SU-DHL-6 (cell line): Measurements from ENCODE around the gene DENND5A.
A peak's percentile ranks its signal among the peaks of the same experiment; 100 is the strongest.
"Not testable (repeated sequence)": the region's sequence is repeated elsewhere in the genome, so short reads cannot be mapped to it uniquely, and the experiment has no call there.

Experiments
- H2AFZ ChIP-seq: fragments of 200-600 bp; sonication (generic); 2 replicates; pipeline ENCODE4 v1.6.1; 2014; ENCODE audit warnings: low read depth, mild to moderate bottlenecking, moderate library complexity, mixed read lengths, antibody characterized with exemption, low read length; ENCODE audit not compliant: severe bottlenecking
- H3F3A ChIP-seq: fragments of 200-600 bp; shearing (Covaris generic); 2 replicates; pipeline ENCODE4 v1.6.0; 2016; ENCODE audit warnings: antibody characterized with exemption, mild to moderate bottlenecking; ENCODE audit not compliant: insufficient read depth
- H3K27ac ChIP-seq: fragments of 200-600 bp; sonication (generic); 2 replicates; pipeline ENCODE4 v1.5.1; 2016; ENCODE audit warnings: low read depth, mild to moderate bottlenecking, low read length, moderate library complexity, mixed read lengths
- H3K27me3 ChIP-seq: fragments of 200-600 bp; sonication (generic), shearing (Covaris generic); 2 replicates; pipeline ENCODE4 v1.6.0; 2014; ENCODE audit warnings: mild to moderate bottlenecking, low read length
- H3K36me3 ChIP-seq: fragments of 200-600 bp; sonication (generic); 2 replicates; pipeline ENCODE4 v1.6.1; 2014; ENCODE audit warnings: mild to moderate bottlenecking, low read length, mixed read lengths
- H3K4me2 ChIP-seq: fragments of 300-600, 200-600 bp; shearing (Covaris generic), sonication (generic); 2 replicates; pipeline ENCODE4 v1.6.0; 2014; ENCODE audit warnings: low read length, low read depth, mild to moderate bottlenecking; ENCODE audit not compliant: poor library complexity, severe bottlenecking
- H3K4me3 ChIP-seq: fragments of 200-600 bp; sonication (generic); 2 replicates; pipeline ENCODE4 v1.5.1; 2014; ENCODE audit warnings: antibody characterized with exemption, low read length, mild to moderate bottlenecking, mixed read lengths; ENCODE audit not compliant: insufficient read depth, poor library complexity, severe bottlenecking
- H3K79me2 ChIP-seq: fragments of 200-600 bp; sonication (generic); 2 replicates; pipeline ENCODE4 v1.6.1; 2014; ENCODE audit warnings: mild to moderate bottlenecking, low read length, moderate library complexity; ENCODE audit not compliant: insufficient read depth
- H3K9ac ChIP-seq: fragments of 200-600 bp; sonication (generic); 2 replicates; pipeline ENCODE4 v1.7.0; 2014; ENCODE audit warnings: mild to moderate bottlenecking, low read length
- H3K9me2 ChIP-seq: fragments of 200-600 bp; sonication (generic); replicated peaks from 2 replicates; pipeline ENCODE4 v1.6.1; 2014; ENCODE audit warnings: low read length; ENCODE audit not compliant: insufficient read depth
- H3K9me3 ChIP-seq: fragments of 200-600 bp; sonication (generic); 2 replicates; pipeline ENCODE4 v1.6.1; 2014; ENCODE audit warnings: low read length, mixed read lengths; ENCODE audit not compliant: insufficient read depth
- H4K20me1 ChIP-seq: fragments of 200-600 bp; sonication (generic); 2 replicates; pipeline ENCODE4 v1.6.1; 2014; ENCODE audit warnings: low read depth, mild to moderate bottlenecking, antibody characterized with exemption, low read length, moderate library complexity, mixed read lengths
- EZH2phosphoT487 ChIP-seq: fragments of 200-600 bp; sonication (generic), shearing (Covaris generic); conservative IDR thresholded peaks from 2 replicates; pipeline ENCODE4 v1.6.1; 2018; ENCODE audit warnings: mild to moderate bottlenecking, antibody characterized with exemption, low read length, moderate library complexity, mixed read lengths
- TF ChIP-seq, protein P1 (sequence below): fragments of 200-600 bp; sonication (generic); IDR thresholded peaks from one replicate; pipeline ENCODE4 v1.5.1; 2017; ENCODE audit warnings: antibody characterized with exemption, mild to moderate bottlenecking, low read length, moderate library complexity; ENCODE audit not compliant: insufficient read depth, poor library complexity, severe bottlenecking

The DENND5A gene

GRCh38 chr11:9264316-9265210 lies 587 bp downstream of the DENND5A start:
- peak overlapping the region; percentile 63 for H3K9ac ChIP-seq
- H3K79me2 ChIP-seq: no peaks in the 10 kb centered on the region
- no peaks in the 10 kb centered on the region for H3K27me3 ChIP-seq
- 0 out of 2 replicates have a peak, but pooled peaks cover 8% of the 10 kb centered on the region for H3F3A ChIP-seq
- TF ChIP-seq, protein P1, sequence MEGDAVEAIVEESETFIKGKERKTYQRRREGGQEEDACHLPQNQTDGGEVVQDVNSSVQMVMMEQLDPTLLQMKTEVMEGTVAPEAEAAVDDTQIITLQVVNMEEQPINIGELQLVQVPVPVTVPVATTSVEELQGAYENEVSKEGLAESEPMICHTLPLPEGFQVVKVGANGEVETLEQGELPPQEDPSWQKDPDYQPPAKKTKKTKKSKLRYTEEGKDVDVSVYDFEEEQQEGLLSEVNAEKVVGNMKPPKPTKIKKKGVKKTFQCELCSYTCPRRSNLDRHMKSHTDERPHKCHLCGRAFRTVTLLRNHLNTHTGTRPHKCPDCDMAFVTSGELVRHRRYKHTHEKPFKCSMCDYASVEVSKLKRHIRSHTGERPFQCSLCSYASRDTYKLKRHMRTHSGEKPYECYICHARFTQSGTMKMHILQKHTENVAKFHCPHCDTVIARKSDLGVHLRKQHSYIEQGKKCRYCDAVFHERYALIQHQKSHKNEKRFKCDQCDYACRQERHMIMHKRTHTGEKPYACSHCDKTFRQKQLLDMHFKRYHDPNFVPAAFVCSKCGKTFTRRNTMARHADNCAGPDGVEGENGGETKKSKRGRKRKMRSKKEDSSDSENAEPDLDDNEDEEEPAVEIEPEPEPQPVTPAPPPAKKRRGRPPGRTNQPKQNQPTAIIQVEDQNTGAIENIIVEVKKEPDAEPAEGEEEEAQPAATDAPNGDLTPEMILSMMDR: no peak
- TF ChIP-seq EZH2phosphoT487: peak; percentile 93; the same call in 1 of the 2 replicates
- no peak overlapping the region for H3K27ac ChIP-seq
- peak overlapping the region; percentile 77 for H3K4me2 ChIP-seq
- H2AFZ ChIP-seq: peak overlapping the region; percentile 75
- no peaks in the 10 kb centered on the region for H3K9me2 ChIP-seq
- H4K20me1 ChIP-seq: no peaks in the 10 kb centered on the region
- H3K4me3 ChIP-seq: peak overlapping the region; percentile 69
- H3K36me3 ChIP-seq: no peaks in the 10 kb centered on the region
- no peaks in the 10 kb centered on the region for H3K9me3 ChIP-seq

GRCh38 chr11:9263840-9264315 lies 1.3 kb downstream of the DENND5A start:
- H3K9ac ChIP-seq: peak overlapping the region; percentile 63
- H3K36me3 ChIP-seq: no peaks in the 10 kb centered on the region
- no peaks in the 10 kb centered on the region for H3K79me2 ChIP-seq
- TF ChIP-seq, protein P1: no peak
- no peak for TF ChIP-seq EZH2phosphoT487
- 0 out of 2 replicates have a peak, but pooled peaks cover 8% of the 10 kb centered on the region for H3F3A ChIP-seq
- no peaks in the 10 kb centered on the region for H4K20me1 ChIP-seq
- H3K4me2 ChIP-seq: peak overlapping the region; percentile 77
- H3K4me3 ChIP-seq: peak overlapping the region; percentile 69
- no peak overlapping the region for H3K27ac ChIP-seq
- no peaks in the 10 kb centered on the region for H3K9me3 ChIP-seq
- no peaks in the 10 kb centered on the region for H3K9me2 ChIP-seq
- H2AFZ ChIP-seq: peak overlapping the region; percentile 75
- no peaks in the 10 kb centered on the region for H3K27me3 ChIP-seq

GRCh38 chr11:9260838-9261146 lies 4.4 kb downstream of the DENND5A start:
- H2AFZ ChIP-seq, H3K36me3 ChIP-seq, H3K4me2 ChIP-seq, H3K9me2 ChIP-seq, H3K79me2 ChIP-seq, H3K9me3 ChIP-seq, H3F3A ChIP-seq, H3K27ac ChIP-seq, H3K4me3 ChIP-seq, H3K27me3 ChIP-seq, H3K9ac ChIP-seq, H4K20me1 ChIP-seq: not testable (repeated sequence)
